Measurements from ENCODE around the gene SERPINA6.

DNA sequence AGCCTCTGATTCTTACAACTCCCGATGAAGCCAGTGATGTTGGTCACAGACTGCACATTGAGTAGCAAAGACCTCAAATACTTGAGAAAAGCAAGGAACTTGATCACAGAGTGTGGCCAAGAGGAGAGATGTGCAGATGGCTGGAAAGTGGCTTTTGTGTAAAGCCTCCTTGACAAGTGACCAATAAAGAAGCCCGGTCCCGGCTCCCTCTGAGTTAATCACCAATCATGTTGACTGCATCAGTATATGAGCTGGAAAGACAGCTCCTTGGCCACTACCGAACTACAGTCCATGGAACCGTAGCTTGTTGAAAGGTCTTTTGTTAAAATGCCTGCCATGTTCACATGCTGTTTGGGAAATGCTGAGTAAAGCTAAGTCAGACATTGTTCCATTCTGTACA is 23.7 kb upstream of the SERPINA6 start:
- no peak for TF ChIP-seq POLR2AphosphoS5 (IDR thresholded peaks at IDR 0.05; ENCODE audit: low read depth, low read length)
- TF ChIP-seq, protein P1, sequence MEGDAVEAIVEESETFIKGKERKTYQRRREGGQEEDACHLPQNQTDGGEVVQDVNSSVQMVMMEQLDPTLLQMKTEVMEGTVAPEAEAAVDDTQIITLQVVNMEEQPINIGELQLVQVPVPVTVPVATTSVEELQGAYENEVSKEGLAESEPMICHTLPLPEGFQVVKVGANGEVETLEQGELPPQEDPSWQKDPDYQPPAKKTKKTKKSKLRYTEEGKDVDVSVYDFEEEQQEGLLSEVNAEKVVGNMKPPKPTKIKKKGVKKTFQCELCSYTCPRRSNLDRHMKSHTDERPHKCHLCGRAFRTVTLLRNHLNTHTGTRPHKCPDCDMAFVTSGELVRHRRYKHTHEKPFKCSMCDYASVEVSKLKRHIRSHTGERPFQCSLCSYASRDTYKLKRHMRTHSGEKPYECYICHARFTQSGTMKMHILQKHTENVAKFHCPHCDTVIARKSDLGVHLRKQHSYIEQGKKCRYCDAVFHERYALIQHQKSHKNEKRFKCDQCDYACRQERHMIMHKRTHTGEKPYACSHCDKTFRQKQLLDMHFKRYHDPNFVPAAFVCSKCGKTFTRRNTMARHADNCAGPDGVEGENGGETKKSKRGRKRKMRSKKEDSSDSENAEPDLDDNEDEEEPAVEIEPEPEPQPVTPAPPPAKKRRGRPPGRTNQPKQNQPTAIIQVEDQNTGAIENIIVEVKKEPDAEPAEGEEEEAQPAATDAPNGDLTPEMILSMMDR (IDR thresholded peaks at IDR 0.05) = no peak
- TF ChIP-seq TCF7L2 (IDR thresholded peaks at IDR 0.05; ENCODE audit: low read depth, low read length) = no peak
